GM12874 (cell line): Measurements from ENCODE around the gene GOLGA8B.

Experiments used
- TF ChIP-seq, protein P1 (sequence below): IDR thresholded peaks from 2 replicates; pipeline ENCODE4 v1.5.1; 2011; ENCODE audit warnings: low read depth, mild to moderate bottlenecking, control low read depth, low read length, moderate library complexity; ENCODE audit not compliant: insufficient read depth

Gene GOLGA8B

DNA sequence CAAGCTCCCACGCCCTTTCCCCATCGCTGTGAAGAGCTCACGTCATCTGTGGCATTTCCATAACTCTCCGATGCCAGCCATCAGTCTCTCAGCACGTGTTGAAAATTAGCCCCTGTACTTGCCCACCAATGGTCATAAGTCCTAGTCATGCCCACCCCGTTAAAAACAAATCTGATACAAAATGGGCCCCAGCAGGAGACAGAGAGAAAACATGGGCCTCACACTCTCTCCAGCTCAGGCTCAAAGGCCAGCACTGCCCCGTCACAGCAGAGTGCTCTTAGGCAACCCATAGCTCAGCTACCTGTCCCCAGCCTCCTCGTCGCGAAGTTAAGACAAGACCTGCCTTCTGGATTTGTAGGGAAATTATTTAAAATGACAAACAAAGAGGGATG is 5.2 kb downstream of the GOLGA8B start:
- TF ChIP-seq, protein P1, sequence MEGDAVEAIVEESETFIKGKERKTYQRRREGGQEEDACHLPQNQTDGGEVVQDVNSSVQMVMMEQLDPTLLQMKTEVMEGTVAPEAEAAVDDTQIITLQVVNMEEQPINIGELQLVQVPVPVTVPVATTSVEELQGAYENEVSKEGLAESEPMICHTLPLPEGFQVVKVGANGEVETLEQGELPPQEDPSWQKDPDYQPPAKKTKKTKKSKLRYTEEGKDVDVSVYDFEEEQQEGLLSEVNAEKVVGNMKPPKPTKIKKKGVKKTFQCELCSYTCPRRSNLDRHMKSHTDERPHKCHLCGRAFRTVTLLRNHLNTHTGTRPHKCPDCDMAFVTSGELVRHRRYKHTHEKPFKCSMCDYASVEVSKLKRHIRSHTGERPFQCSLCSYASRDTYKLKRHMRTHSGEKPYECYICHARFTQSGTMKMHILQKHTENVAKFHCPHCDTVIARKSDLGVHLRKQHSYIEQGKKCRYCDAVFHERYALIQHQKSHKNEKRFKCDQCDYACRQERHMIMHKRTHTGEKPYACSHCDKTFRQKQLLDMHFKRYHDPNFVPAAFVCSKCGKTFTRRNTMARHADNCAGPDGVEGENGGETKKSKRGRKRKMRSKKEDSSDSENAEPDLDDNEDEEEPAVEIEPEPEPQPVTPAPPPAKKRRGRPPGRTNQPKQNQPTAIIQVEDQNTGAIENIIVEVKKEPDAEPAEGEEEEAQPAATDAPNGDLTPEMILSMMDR = no peak
